GM19397 (cell line): ENCODE data around the gene STIM1.
"Not testable (repeated sequence)": the region's sequence is repeated elsewhere in the genome, so short reads cannot be mapped to it uniquely, and the experiment has no call there.

Source experiments
- ATAC-seq: cut with Tn5 transposase; IDR thresholded peaks from one replicate; pipeline ENCODE4 v1.9.1; 2021; ENCODE audit warnings: mild to moderate bottlenecking, moderate library complexity; ENCODE audit not compliant: unreplicated experiment

The STIM1 gene

DNA sequence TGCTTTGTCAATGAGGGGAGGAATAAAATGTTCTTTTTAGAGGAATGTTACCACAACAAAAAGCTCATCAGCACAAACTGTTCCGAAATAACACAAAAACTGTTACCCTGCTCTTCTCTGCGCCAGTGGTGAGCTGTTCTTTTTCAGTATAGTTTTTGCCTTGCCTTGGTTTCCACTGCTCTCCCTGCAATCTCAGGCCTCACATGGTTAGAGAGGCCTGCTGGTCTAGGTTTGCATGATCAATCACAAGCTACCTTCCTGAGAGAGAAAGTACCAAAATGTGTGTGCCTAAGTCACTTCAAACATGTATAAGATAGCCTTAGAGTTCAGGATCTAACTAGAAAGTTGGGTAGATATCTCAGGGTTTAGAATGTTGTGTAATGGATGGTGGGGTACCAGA, 114.6 kb downstream of the STIM1 start:
- no peak for ATAC-seq

DNA sequence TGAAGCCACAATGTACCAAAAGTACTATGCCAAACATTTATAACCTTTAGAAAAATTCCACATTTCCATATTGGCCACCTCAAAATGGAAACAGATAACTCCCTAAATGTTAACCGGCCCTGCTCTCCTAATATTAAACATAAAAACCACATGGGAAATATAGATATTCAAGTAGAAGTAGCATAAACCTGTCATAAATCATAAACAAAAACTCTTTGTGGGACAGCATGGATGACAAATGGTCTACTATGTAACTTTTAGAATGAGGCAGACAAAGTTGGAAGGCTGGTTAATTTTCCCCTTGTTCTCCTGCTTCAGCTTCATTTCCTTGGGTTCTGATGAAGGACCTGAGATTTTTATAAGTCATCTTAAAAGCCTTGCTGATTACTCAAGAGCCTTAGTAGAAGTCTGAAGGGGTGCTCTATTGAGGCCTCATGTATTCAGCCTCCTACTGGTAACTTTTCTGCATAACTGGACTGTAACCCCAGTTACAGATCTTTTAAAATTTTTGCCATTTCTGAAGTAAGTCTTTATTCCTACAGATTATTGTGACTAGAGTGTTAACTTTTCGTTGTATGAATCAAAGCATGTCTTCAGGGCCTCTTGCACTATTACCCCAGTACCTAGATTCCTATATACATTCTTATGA, 116.4 kb downstream of the STIM1 start:
- no peak for ATAC-seq

DNA sequence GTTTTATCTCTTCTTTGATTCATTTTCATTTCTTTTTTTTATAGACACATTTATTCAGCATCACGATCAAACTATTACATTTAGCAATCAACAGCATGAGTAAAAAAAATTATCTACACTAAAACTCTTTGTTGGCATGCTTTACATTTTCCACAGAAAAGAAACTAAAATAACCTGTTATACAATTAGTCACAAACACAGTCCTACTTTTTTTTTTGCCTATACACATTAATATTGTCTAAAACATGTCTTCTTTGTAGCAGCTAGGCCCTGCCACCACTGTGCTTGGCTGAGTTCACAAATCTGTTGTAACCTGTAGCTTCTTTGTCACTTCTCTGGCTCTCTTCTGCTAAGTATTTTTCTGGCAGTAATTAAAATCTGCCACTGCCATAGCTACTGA, 117.0 kb downstream of the STIM1 start:
- ATAC-seq = no peak

DNA sequence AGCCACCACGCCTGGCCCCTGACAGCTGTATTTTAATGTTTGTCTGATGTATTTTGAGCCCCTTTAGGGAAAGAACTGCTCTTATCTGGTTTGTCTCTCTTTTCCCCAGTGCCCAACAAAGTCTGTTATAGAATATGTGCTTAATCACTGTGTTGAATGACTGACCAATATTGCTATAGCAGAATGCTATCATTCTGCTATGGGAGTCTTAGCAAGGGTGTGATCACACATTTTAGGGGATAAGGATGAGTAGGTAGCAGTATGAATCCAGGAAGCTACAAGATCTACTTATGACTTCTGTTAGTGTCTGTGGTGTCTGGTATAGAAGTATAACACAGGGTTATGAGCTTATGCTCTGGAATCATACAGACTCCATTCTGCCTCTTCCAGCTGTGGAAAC, 121.6 kb downstream of the STIM1 start:
- ATAC-seq = no peak

DNA sequence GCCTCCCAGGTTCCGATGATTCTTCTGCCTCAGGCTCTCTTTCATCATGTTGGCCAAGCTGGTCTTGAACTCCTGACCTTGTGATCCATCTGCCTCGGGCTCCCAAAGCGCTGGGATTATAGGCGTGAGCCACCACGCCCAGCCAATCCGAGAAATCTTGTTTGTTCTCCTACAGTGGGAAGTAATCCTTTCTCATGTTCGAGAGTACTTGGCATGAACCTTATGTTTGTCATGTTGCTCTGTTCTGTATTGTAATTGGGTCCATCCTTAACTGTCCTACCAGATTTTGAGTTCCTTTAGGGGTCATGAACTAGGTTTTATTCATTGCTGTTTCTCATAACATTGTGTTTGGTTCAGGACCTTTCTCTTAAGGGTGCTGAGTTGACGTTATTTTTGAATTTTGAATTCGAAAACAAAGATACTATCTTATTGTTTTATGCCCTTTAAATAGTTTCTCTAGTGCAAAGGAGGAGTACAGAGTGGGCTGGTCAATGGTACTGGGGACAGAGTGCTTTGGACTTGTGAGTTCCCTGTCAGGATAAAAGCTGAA, 125.7 kb downstream of the STIM1 start:
- no peak for ATAC-seq

DNA sequence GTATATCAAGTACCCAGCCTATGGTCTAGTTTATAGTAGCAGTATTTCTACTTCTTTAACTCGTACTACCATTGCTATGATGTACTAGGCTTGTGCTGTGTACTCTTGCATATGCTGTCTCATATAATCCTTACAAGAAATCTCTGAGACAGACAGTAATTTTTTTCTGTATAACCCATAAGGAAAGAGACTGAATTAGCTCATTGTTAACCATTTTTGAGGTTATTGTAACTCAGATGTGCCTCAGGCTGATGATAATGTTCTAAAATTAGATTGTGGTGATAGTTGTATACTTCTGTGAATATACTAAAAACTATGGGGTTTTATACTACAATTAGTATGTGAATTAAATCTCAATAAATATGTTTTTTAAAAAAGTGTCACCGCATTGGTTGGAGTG, 127.0 kb downstream of the STIM1 start:
- no peak for ATAC-seq

DNA sequence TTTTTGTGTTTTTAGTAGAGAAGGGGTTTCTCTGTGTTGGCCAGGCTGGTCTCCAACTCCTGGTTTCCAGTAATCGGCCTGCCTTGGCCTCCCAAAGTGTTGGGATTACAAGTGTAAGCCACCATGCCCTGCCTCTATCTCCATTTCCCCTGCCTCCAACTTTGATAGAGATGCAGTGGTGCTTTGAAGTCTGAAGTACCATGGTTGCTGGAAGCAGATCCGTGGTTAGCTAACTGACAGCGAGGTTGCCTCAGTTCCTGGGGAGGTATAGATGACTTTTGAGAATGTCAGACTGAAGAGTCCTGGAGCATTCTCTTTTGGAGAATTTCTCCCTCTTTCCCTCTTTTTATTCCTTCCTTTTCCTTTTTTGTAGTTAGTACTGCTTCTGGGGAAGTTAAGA, 127.6 kb downstream of the STIM1 start:
- ATAC-seq = no peak

DNA sequence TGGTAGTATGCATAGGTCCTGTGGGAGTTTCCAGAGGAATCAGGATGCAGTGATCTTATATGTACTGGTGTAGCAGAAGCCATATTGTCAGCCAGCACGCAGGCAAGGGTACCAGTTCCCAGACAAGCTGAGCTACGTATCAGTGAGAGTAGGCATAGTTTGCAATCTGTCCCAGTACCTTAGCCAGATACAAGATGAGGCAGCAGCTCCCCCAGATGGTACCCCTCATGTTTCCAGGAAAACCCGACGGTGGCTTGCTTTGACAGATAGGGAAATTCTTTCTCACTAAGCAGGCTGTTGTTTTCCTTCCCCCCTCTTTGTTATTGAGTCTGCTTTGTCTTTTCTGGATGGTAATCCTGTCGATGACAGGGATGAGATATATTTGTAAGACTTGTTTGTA, 129.4 kb downstream of the STIM1 start:
- no peak for ATAC-seq

DNA sequence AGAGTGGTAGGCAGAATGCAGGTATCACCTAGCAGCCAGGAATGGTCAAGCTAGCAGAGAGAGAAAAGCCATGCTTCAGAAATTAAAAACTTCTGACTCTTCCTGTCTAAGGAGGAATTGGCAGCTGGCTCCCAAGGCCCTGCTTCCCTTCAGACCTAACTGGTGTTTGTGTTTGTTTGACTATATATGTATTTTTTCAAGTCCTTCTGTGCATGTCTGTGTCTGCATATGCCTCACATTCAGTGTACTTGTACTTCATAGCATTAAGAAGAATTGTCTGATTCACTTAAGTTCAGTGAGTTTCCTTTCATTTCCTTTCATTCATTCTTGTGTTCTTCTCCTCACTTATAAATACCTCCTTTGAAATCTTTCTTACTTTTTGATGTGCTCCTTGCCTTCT, 130.2 kb downstream of the STIM1 start:
- ATAC-seq = no peak

DNA sequence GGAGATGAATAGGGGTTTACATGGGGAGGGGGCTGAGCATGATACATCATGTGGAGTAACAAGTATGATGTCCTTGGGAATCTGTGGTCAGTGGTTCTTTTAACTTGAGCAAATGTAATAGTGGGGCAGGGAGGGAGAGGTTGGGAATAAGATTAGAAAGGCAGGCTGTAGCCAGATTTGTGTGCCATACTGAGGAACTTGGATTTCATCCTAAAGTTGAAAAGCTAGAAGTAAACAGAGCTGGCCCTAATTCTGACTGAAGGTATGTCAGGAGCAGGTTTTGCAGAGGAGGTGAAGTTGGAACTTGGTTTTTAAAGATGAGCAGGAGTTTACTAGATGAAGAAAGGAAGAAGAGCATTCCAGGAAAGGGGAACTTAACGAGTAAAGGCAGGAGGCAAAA, 130.8 kb downstream of the STIM1 start:
- no peak for ATAC-seq

DNA sequence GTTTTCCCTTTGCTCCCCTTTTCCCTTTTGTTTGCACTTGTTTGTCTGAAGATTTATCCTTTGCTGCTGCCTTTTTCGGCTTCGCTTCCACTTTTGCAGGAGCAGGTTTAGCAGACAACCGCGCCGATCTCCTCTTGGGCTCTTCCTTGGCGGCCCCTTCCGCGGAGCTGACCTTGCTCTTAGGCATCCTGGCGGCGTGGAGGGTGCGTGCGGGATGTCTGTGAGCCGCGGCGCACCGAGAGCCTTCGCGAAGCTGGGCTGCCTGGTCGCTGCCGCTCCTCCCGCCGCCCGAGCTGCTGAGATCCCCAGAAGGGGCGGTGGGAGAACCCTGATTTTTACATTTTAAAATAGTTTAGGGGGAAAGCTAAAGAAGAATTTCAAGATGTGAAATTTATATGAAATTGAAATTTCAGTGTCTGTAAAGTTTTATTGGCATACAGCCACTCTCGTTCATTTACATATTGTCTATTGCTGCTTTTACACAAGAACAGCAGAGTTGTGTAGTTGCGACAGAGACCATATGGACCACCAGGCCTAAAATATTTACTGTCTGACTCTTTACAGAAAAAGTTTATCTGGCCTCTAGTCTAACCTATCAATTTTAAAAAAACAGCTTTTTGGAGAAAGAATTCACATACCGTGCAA, 133.9 kb downstream of the STIM1 start:
- ATAC-seq = no peak

DNA sequence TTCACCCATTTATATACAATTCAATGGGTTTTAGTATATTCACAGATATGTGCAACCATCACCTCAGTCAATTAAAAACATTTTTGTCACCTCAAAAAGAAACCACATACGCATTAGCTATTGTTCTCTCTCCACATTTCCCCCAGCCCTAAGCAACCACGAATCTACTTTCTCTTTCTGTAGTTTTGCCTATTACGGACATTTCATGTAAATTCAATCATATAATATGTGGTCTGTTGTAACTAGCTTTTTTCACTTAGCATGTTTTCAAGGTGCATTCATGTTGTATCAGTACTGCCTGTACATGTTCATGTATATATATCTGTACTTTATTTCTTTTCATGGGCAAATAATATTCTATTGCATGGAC, 134.4 kb downstream of the STIM1 start:
- ATAC-seq = no peak

DNA sequence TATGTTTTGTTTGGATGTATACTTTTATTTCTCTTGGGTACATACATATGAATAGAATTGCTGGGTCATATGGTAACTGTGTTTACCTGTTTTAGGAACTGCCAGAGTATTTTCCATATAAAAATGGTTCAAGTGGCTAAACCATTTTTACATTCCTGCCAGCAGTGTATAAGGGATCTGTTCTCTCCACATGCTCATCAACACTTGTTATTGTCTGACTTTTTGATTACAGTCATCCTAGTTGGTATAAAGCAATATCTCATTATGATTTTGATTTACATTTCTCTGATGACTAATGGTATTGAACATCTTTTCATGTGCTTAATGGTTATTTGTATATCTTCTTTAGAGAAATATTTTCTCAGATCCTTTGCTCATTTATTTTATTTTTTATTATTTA, 134.9 kb downstream of the STIM1 start:
- ATAC-seq = no peak

DNA sequence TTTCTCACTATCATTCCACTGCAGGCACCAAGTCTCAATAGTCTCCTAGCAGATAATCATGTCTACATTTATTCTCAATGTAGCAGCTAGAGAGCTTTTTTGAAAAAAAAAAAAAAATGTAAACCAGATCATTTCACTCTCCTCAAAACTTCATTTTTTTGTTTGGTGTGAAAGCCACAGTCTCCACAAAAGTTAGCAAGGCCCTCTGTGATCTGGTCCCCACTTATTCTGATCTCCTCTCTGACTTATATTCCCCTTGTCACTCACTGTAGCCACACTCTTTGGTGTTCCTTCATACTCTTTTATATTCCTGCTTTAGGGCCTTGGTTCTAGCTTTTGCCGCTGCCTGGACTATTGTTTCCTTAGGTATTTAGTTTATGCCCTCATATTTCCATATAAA, 137.5 kb downstream of the STIM1 start:
- ATAC-seq = no peak

DNA sequence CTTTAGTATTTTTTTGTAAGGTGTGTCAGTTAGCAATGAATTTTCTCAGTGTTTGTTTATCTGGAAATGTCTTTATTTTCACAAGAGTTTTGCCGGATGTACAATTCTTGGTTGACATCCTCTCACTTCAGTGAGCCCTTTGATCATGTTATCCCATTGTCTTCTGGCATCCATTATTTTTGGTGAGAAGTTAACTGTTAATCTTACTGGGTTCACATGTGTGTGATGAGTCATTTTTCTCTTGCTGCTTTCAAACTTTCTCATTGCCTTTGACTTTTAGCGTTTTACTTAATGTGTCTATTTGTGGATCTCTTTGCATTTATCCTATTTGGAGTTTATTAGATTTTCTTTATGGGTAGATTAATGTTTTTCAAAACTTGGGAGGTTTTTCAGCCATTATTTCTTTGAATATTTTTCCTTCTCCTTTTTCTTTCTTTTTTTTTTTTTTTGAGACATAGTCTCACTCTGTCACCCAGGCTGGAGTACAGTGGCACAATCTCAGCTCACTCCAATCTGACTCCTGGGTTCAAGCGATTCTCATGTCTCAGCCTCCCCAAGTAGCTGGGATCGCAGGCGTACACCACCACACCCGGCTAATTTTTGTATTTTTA, 138.7 kb downstream of the STIM1 start:
- no peak for ATAC-seq

DNA sequence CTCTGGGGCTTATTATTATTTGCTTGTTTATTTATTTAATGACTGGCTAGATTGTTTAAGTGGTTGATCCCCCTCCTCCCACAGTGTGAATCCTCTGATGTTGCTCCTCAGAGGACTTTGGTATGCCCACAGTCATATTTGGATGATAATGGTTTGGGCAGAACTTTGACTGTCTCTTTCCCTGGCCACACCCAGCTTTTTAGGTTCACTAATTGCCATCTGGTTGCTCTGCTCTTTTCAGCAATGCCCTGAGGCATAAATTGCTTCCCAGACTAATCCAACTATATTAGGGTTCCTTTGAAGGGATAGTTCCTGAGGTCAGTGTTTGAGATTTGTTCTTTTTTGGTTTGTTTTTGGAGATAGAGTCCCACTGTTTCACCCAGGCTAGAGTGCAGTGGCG, 139.8 kb downstream of the STIM1 start:
- ATAC-seq = no peak

DNA sequence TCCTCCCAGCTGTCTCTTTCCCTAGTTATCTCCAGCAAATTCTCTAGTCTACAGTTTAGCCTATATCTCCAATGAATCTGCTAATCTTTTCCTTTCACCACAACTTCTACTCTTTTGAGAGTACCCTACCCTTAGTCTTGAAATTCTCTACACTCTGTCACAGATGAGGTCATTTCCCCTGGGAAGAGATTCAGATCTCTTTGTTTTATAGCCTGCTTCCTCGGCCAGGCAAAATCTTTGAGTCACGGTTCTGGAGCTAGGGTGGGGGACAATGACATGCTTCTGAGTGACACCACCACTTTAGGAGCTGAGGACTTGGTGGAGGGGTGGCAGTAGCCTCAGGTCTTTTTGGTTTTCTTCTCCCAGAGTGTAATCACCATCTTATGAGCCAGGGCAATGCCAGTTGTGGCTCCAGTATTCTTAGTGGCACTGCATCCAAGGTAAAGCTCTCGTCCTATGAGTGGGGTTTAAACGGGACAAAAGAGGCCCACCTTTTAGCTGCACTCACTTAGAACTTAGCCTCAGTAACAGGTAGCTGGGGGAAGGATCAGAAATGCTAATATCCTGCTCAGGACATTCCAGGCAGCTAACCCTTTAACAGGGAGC, 140.6 kb downstream of the STIM1 start:
- ATAC-seq = no peak

DNA sequence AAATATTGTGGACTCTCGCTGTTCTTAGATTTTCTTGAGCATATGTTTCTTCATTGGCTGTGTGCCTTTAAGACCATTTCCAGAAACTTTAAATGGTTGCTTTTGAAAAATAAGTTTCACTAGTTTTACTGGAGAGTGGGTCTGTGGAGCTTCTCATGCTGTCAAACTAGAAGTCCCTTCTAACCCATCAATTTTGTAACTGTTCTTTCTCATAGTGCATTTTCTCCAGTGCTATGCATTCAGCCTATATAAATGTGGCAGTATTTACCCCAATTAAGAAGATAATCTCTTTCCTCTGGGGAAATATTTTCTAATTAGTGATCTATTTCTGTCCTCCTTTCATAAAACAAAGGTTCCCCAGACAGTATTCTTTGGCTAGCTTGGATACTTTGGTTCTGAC, 141.2 kb downstream of the STIM1 start:
- no peak for ATAC-seq

DNA sequence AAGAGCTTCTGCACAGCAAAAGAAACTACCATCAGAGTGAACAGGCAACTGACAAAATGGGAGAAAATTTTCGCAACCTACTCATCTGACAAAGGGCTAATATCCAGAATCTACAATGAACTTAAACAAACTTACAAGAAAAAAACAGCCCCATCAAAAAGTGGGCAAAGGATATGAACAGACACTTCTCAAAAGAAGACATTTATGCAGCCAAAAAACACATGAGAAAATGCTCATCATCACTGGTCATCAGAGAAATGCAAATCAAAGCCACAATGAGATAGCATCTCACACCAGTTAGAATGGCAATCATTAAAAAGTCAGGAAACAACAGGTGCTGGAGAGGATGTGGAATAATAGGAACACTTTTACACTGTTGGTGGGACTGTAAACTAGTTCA, 149.3 kb downstream of the STIM1 start:
- not testable (repeated sequence) for ATAC-seq

DNA sequence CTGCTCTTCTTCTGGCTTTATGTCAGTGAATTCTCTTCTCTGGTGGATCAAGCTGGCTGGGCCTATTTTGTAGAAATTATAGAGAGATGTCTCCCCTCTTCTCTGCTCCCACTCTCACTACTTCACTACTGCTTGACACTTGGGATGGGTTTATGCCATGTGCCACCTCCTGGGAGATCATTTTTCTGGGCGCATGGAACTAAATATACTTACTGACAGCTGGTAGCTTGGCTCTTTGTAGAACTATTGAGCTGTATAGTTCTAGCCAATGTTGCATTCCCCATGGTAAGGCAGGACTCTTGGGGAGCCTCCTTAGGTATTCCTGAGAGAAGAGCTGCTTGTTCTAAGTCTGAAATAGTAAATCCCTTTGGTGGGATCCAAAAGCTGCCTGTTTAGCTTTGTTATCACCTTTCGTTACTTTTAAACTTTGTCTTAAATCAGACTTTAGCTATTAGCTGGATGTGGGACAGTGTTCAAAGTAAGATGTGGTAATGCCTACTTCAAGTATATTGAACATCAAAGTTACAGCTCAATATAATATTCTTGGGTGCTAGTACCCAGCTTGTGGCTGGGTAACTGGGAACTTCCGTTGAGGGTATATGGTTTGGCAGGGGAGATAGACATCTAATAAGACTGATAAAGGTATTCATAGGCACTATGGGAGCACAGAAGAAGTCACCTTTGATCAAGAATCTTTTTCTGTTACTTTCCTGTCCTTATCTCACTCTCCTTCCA, 151.6 kb downstream of the STIM1 start:
- ATAC-seq = no peak

DNA sequence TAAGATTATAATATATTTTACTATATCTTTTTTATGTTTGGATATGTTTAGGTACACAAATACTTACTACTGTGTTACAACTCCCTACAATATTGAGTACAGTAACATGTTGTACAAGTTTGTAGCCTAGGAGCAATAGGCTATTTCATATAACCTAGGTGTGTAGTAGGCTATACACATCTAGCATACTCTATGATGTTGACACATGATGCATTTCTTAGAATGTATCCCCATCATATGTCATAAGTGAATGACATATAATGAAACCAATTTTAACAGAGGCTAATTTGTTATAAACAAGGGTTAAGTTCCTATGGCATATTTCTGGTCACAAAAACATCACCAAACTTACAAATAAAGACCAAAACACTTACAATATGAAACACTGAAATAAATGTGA, 152.7 kb downstream of the STIM1 start:
- ATAC-seq = no peak
